Measurements from ENCODE around the gene IGFL1.
"Not testable (repeated sequence)": the region's sequence is repeated elsewhere in the genome, so short reads cannot be mapped to it uniquely, and the experiment has no call there.

IGFL1 gene

DNA sequence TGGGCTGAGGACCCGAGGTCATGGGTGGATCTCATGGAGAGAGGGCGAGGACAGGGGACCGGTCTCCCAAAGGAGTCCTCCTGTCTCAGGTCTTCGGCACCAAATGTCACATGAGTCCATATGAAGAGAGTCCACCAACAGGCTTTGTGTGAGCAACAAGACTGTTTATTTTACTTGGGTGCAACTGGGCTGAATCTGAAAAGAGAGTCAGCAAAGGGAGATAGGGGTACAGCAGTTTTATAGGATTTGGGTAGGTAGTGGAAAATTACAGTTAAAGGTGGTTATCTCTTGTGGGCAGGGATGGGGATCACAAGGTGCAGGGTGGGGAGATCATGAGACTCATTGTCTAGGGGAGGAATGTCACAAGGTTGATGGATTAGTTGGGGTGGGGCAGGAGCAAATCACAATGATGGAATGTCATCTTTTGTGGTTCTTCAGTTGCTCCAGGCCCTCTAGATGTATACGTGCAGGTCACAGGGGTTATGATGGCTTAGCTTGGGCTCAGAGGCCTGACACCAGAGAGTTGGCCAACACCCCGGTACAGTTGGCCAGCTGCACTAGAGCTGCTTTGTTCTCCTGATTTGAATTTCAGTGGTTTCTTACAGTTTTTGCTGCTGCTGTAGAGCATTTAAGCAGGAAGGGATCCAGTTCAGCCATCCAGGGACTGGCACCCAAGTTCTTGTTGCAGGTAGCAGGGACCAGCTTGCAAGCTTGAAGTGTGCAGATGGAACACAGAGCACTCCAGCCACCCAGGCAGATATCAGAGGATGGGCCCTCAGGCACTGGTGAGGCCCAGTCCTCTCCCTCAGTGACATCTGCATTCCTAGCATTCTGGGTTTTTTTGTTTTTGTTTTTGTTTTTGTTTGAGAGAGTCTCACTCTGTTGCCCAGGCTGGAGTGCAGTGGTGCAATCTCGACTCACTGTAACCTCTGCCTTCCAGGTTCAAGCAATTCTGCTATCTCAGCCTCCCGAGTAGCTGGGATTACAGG lies 26.4 kb upstream of the IGFL1 start:
- no peak for DNase-seq

DNA sequence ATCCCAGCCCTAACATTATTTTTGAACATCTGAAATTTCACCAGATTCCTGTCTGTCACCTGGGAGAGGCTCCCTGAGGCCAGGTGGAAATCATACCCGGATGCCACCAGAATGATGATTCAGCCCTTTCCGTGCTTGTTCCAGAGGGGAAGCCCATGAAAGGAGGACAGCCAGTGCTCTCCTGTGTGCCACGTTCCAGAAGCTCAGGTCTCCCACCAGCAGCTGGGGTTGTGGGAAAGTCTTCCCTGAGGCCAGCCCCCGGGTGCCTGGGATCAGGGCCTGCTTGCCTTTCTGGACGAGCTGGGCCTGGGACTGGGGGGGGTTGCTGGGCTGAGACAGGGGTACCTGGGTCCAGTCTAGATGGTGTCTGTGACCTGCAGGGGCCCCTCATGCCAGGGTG lies 25.5 kb upstream of the IGFL1 start:
- no peak for DNase-seq

GRCh38 chr19:46205183-46205984 lies 24.2 kb upstream of the IGFL1 start:
- no peak for DNase-seq

DNA sequence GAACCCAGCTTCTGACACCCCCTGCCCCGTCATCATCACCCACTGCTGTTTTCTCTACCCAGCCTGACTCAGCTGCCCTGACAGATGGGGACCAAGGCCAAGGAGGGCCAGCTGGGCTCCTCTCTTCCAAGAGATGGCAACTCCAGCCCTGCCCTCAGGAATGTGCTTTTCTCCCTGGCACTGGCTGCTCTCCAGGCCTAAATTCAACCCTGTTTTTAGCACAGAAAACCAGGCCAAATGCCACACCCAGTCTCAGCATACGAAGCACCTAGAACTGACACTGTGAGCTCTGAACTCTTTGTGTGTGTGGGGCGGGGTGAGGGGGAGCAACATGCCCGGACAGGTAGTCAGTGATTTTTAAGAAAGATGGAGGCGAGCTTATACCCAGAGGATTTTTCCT lies 23.4 kb upstream of the IGFL1 start:
- no peak for DNase-seq

GRCh38 chr19:46206682-46207081 lies 22.9 kb upstream of the IGFL1 start:
- no peak for DNase-seq

DNA sequence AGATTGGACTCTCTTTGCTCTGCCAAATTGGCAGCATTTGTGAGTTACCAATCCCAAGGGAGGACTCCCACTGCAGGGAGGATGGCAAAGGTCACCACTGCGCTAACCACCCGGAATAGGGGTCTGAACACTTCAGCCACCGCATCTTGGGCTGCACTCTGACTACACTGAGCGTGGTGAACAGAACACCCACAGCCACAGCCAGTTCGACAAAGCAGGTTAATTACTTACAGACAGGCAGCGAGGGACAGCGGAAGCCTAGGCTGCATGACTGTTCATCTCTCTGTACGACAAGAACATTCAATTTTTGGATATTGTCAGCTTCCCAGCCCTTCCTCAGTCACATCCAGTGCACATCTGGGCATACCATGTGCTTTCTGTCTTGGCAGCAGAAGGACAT lies 21.7 kb upstream of the IGFL1 start:
- DNase-seq, result not testable (repeated sequence)

GRCh38 chr19:46209051-46209450 lies 20.5 kb upstream of the IGFL1 start:
- DNase-seq, result no peak

GRCh38 chr19:46209472-46209871 lies 20.1 kb upstream of the IGFL1 start:
- no peak for DNase-seq

GRCh38 chr19:46210669-46211068 lies 18.9 kb upstream of the IGFL1 start:
- no peak for DNase-seq

GRCh38 chr19:46211201-46211881 lies 18.2 kb upstream of the IGFL1 start:
- no peak for DNase-seq

DNA sequence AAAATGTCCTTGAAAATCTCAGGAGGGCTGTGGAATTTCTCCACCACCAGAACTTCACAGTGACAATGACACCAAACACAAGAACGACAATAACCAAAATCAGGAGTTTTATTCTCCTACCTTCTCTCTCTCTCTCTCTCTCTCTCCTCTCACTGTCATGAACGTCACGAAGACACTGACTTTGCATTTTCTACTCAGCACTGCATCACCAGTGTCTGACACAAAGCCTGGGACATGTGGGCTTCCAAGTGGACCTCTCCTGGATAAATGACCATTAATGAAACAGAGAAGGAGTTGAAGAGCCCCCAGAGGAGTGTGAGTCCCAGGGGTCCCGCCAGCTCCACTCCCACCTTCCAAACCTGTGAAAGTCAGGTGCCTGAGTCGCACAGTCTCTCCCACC lies 16.9 kb upstream of the IGFL1 start:
- DNase-seq, result not testable (repeated sequence)

GRCh38 chr19:46213156-46213555 lies 16.4 kb upstream of the IGFL1 start:
- DNase-seq, result no peak

DNA sequence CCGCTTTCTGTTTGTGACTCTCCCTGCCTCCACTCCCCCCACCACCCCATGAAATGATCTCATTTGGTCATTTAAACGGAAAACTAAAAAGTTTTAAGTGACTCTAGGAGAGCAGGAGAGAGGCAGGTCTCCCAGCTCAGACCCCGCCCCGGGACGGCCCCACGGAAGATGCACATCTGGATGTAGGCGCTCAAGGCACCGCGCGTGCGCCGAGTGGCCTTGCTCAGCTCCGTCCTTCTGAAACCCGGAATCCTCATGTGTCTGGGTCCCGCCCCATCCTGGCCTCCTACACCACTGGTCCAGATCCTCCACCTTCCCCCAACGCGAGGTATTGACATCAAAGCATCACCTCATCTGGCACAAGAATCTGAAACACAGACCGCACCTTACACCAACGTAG lies 15.7 kb upstream of the IGFL1 start:
- no peak for DNase-seq

- DNase-seq, result no peak
Measured at GRCh38 chr19:46216612-46217011, 12.9 kb upstream of the IGFL1 start.

- no peak for DNase-seq
Measured at GRCh38 chr19:46217476-46217875, 12.1 kb upstream of the IGFL1 start.

GRCh38 chr19:46218160-46218559 lies 11.4 kb upstream of the IGFL1 start:
- no peak for DNase-seq

- DNase-seq, result no peak
Measured at GRCh38 chr19:46220038-46220615, 9.4 kb upstream of the IGFL1 start.

DNA sequence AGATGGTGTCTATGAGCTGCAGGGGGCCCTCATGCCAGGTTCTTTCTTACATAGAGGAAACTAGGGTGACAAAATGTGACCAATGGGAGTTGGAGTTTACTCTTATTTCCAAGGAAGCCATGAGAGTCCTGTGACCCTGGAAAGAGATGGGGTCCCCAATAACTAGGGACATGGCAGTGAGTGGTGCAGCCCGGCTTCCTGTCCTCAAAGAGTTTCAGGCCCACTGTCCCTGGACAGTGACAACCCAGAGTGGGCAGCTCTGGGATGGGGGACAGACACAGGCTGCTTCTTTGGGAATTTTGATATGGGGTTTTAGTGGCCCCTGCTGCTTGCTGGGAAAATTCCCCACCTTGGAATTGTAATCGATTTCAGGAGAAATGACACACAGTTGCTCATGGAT lies 8.4 kb upstream of the IGFL1 start:
- no peak for DNase-seq

- no peak for DNase-seq
Measured at GRCh38 chr19:46221981-46222610, 7.4 kb upstream of the IGFL1 start.

GRCh38 chr19:46223787-46224186 lies 5.8 kb upstream of the IGFL1 start:
- not testable (repeated sequence) for DNase-seq

DNA sequence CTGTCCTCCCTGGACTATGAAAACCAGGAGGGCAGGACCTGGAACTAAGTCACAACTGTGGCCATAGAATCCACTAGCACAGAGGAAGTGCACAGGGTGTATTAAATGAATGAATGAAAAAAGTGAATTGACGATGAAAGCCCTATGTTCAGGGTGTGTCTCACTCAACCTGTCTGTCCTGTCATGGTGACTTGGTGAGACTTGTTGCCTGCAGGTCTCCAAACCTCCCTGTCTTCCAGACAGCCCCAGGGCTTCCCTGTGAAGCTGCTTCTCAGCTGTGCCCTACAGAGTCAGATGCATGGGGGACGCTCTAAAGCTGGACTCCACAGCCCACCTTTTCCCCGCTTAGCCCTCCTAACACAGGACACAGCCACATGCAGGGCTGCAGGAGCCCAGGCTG lies 4.8 kb upstream of the IGFL1 start:
- no peak for DNase-seq

- DNase-seq, result no peak
Measured at GRCh38 chr19:46225558-46226004, 4.0 kb upstream of the IGFL1 start.
